ENCODE results near the gene MED23.

DNA sequence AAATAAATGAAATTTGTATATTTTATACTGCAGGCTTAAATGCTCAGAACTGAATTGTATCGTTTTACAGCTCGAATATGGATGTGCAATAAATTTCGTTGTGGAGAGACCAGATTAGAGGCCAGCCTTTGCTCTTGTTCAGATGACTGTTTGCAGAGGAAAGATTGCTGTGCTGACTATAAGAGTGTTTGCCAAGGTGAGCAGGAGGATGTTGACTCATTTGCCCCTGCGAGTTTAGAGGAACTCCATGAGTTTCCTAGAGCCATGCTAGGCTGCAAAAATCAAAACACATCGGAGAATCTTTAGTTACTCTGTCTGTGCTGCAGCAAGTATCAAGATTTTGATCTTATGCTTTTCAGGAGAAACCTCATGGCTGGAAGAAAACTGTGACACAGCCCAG, 24.4 kb upstream of the MED23 start:
- TF ChIP-seq CTCF (IDR thresholded peaks at IDR 0.05; ENCODE audit: low read length): no peak
- TF ChIP-seq EZH2 (IDR thresholded peaks at IDR 0.05; ENCODE audit: borderline replicate concordance, low read length): no peak

Measured in OCI-LY1 (cell line).